ENCODE results near the gene BAD.

DNA sequence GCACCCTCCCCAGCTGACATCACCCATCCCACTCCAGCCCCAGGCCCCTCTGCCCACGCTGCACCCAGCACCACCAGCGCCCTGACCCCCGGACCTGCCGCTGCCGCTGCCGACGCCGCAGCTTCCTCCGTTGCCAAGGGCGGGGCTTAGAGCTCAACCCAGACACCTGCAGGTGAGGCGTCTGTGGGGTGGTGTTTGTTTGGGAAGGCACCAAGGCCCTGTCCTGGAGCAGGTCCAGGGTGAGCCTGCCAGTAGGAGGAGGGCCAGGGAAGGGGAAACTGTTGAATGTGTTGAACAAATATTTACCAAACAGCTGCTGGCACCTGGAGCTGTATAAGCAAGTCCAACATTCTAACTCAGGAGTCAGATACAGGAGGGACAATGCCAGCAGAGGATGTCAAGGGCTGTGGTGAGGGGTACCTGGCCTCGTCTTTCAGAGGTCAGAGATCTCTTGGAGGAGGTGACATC lies 46.9 kb downstream of the BAD start:
- TF ChIP-seq POLR2AphosphoS5 (IDR thresholded peaks at IDR 0.05): no peak
- TF ChIP-seq, protein P1, sequence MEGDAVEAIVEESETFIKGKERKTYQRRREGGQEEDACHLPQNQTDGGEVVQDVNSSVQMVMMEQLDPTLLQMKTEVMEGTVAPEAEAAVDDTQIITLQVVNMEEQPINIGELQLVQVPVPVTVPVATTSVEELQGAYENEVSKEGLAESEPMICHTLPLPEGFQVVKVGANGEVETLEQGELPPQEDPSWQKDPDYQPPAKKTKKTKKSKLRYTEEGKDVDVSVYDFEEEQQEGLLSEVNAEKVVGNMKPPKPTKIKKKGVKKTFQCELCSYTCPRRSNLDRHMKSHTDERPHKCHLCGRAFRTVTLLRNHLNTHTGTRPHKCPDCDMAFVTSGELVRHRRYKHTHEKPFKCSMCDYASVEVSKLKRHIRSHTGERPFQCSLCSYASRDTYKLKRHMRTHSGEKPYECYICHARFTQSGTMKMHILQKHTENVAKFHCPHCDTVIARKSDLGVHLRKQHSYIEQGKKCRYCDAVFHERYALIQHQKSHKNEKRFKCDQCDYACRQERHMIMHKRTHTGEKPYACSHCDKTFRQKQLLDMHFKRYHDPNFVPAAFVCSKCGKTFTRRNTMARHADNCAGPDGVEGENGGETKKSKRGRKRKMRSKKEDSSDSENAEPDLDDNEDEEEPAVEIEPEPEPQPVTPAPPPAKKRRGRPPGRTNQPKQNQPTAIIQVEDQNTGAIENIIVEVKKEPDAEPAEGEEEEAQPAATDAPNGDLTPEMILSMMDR (IDR thresholded peaks at IDR 0.05): no peak

Measured in suprapubic skin (tissue), 3 donors.